Measurements from ENCODE around the gene NEDD4L. TPM values are rescaled to one million over a fixed set of nuclear protein-coding genes. Genes with fewer than 3 reads are reported as not detected.

Gene NEDD4L
- total RNA-seq, 1 donor from 2014 or later, result 93.9 TPM

- H3K27me3 Mint-ChIP-seq (ENCODE audit: low read depth, unreplicated experiment), result no peaks in the 10 kb centered on the region
- H3K9ac ChIP-seq (ENCODE audit: low read length), result no peak overlapping the region
- H3K36me3 ChIP-seq (ENCODE audit: insufficient read depth, low read length), result no peaks in the 10 kb centered on the region
- no peak overlapping the region for H3K4me3 Mint-ChIP-seq (ENCODE audit: unreplicated experiment)
- FAIRE-seq (no peak), DNase-seq (ENCODE audit: low read depth) (no peak)
- H3K9me3 Mint-ChIP-seq (ENCODE audit: unreplicated experiment), result no peaks in the 10 kb centered on the region
- TF ChIP-seq, protein P1, sequence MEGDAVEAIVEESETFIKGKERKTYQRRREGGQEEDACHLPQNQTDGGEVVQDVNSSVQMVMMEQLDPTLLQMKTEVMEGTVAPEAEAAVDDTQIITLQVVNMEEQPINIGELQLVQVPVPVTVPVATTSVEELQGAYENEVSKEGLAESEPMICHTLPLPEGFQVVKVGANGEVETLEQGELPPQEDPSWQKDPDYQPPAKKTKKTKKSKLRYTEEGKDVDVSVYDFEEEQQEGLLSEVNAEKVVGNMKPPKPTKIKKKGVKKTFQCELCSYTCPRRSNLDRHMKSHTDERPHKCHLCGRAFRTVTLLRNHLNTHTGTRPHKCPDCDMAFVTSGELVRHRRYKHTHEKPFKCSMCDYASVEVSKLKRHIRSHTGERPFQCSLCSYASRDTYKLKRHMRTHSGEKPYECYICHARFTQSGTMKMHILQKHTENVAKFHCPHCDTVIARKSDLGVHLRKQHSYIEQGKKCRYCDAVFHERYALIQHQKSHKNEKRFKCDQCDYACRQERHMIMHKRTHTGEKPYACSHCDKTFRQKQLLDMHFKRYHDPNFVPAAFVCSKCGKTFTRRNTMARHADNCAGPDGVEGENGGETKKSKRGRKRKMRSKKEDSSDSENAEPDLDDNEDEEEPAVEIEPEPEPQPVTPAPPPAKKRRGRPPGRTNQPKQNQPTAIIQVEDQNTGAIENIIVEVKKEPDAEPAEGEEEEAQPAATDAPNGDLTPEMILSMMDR (IDR thresholded peaks at IDR 0.05; ENCODE audit: insufficient read depth, low read depth, low read length), result no peak
- no peak for TF ChIP-seq EZH2 (IDR thresholded peaks at IDR 0.05; ENCODE audit: insufficient read depth, low read length)
- no peaks in the 10 kb centered on the region for H3K27me3 ChIP-seq (ENCODE audit: insufficient read depth, low read length)
- no peak overlapping the region for H2AFZ ChIP-seq (ENCODE audit: low read depth, low read length)
- H3K36me3 Mint-ChIP-seq (ENCODE audit: low read depth, unreplicated experiment), result peaks cover 2% of the 10 kb centered on the region
- H3K4me1 Mint-ChIP-seq (ENCODE audit: low read depth, unreplicated experiment), result peaks cover 22% of the 10 kb centered on the region
- no peak overlapping the region for H3K4me3 ChIP-seq (ENCODE audit: insufficient read depth, low read depth, low read length)
- no peaks in the 10 kb centered on the region for H3K4me1 ChIP-seq (ENCODE audit: insufficient read depth, low read length)
- H3K27ac Mint-ChIP-seq (ENCODE audit: unreplicated experiment), result no peak overlapping the region
- H3K9me3 ChIP-seq (ENCODE audit: insufficient read depth, low read depth, low read length), result no peaks in the 10 kb centered on the region
- H3K79me2 ChIP-seq (ENCODE audit: insufficient read depth, low read length), result no peaks in the 10 kb centered on the region
- H3K27ac ChIP-seq (ENCODE audit: low read depth, low read length), result no peak overlapping the region
- H4K20me1 ChIP-seq (ENCODE audit: insufficient read depth, low read length), result no peaks in the 10 kb centered on the region
- no peak overlapping the region for H3K4me2 ChIP-seq (ENCODE audit: low read length)
Measured at GRCh38 chr18:58103339-58103985, 59.4 kb downstream of the NEDD4L start.

DNA sequence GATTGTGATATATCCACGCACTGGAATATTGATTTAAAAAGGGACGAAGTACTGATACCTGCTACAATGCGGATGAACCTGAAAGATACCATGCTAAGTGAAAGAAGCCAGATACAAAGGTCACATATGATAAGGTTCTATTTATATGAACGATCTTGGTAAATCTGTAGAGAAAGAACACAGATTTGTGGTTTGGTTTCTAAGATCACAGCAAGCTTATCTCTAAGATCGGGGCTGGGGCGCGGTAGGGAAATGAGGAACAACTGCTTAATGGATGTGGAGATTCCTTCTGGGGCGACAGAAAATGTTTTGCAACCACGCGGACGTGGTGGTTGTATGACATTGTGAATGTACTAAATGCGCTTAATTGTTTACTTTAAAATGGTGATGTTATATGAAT, 60.1 kb downstream of the NEDD4L start:
- Mint-ChIP-seq H3K27ac (ENCODE audit: unreplicated experiment) (no peak overlapping the region), H3K36me3 (ENCODE audit: low read depth, unreplicated experiment) (peaks cover 2% of the 10 kb centered on the region), H3K27me3 (ENCODE audit: low read depth, unreplicated experiment) (no peaks in the 10 kb centered on the region), H3K4me1 (ENCODE audit: low read depth, unreplicated experiment) (peaks cover 22% of the 10 kb centered on the region), H3K4me3 (ENCODE audit: unreplicated experiment) (no peak overlapping the region), H3K9me3 (ENCODE audit: unreplicated experiment) (no peaks in the 10 kb centered on the region)
- no peaks in the 10 kb centered on the region for H4K20me1 ChIP-seq (ENCODE audit: insufficient read depth, low read length)
- H3K79me2 ChIP-seq (ENCODE audit: insufficient read depth, low read length), result no peaks in the 10 kb centered on the region
- no peaks in the 10 kb centered on the region for H3K27me3 ChIP-seq (ENCODE audit: insufficient read depth, low read length)
- no peaks in the 10 kb centered on the region for H3K9me3 ChIP-seq (ENCODE audit: insufficient read depth, low read depth, low read length)
- no peak overlapping the region for H3K4me3 ChIP-seq (ENCODE audit: insufficient read depth, low read depth, low read length)
- H3K4me1 ChIP-seq (ENCODE audit: insufficient read depth, low read length), result no peaks in the 10 kb centered on the region
- no peak for TF ChIP-seq EZH2 (IDR thresholded peaks at IDR 0.05; ENCODE audit: insufficient read depth, low read length)
- TF ChIP-seq, protein P1 (IDR thresholded peaks at IDR 0.05; ENCODE audit: insufficient read depth, low read depth, low read length), result no peak
- no peaks in the 10 kb centered on the region for H3K36me3 ChIP-seq (ENCODE audit: insufficient read depth, low read length)
- H3K27ac ChIP-seq (ENCODE audit: low read depth, low read length), result no peak overlapping the region
- no peak for DNase-seq (ENCODE audit: low read depth)
- H3K4me2 ChIP-seq (ENCODE audit: low read length), result no peak overlapping the region
- H3K9ac ChIP-seq (ENCODE audit: low read length), result no peak overlapping the region
- no peak for FAIRE-seq
- H2AFZ ChIP-seq (ENCODE audit: low read depth, low read length), result no peak overlapping the region

- Histone ChIP-seq H2AFZ (ENCODE audit: low read depth, low read length) (no peak overlapping the region), H3K9me3 (ENCODE audit: insufficient read depth, low read depth, low read length) (no peaks in the 10 kb centered on the region), H3K27me3 (ENCODE audit: insufficient read depth, low read length) (no peaks in the 10 kb centered on the region), H3K36me3 (ENCODE audit: insufficient read depth, low read length) (no peaks in the 10 kb centered on the region), H3K4me3 (ENCODE audit: insufficient read depth, low read depth, low read length) (no peak overlapping the region), H3K4me1 (ENCODE audit: insufficient read depth, low read length) (no peaks in the 10 kb centered on the region), H3K4me2 (ENCODE audit: low read length) (no peak overlapping the region), H3K27ac (ENCODE audit: low read depth, low read length) (no peak overlapping the region), H3K9ac (ENCODE audit: low read length) (no peak overlapping the region), H4K20me1 (ENCODE audit: insufficient read depth, low read length) (no peaks in the 10 kb centered on the region), H3K79me2 (ENCODE audit: insufficient read depth, low read length) (no peaks in the 10 kb centered on the region)
- peaks cover 22% of the 10 kb centered on the region for H3K4me1 Mint-ChIP-seq (ENCODE audit: low read depth, unreplicated experiment)
- H3K9me3 Mint-ChIP-seq (ENCODE audit: unreplicated experiment), result no peaks in the 10 kb centered on the region
- DNase-seq (ENCODE audit: low read depth) (no peak), FAIRE-seq (no peak)
- H3K36me3 Mint-ChIP-seq (ENCODE audit: low read depth, unreplicated experiment), result peaks cover 4% of the 10 kb centered on the region
- H3K27ac Mint-ChIP-seq (ENCODE audit: unreplicated experiment), result no peak overlapping the region
- H3K4me3 Mint-ChIP-seq (ENCODE audit: unreplicated experiment), result no peak overlapping the region
- TF ChIP-seq EZH2 (IDR thresholded peaks at IDR 0.05; ENCODE audit: insufficient read depth, low read length), result no peak
- TF ChIP-seq, protein P1 (IDR thresholded peaks at IDR 0.05; ENCODE audit: insufficient read depth, low read depth, low read length), result no peak
- H3K27me3 Mint-ChIP-seq (ENCODE audit: low read depth, unreplicated experiment), result no peaks in the 10 kb centered on the region
Measured at GRCh38 chr18:58105206-58105887, 61.3 kb downstream of the NEDD4L start.
